GM12878 (cell line): ENCODE results near the gene TBRG4. TPM values are rescaled to one million over a fixed set of nuclear protein-coding genes. Genes with fewer than 3 reads are reported as not detected.

Experiments
- ATAC-seq: fragments of 200-7000 bp; cut with Tn5 transposase; 3 replicates; pipeline ENCODE4 v1.9.1; 2020; ENCODE audit warnings: mild to moderate bottlenecking, moderate library complexity
- BruUV-seq: library from RNA; stranded (reverse); fragments of 400-500 nt; replicated peaks from 2 replicates; lab custom pipeline; 2021; lab: Mats Ljungman, UMichigan
- CTCF ChIA-PET: fragments of 300-600 bp; sonication (Branson Sonifier 250); formaldehyde crosslinking; extraction: SDS; loops from one replicate; lab custom pipeline; 2021; ENCODE audit warnings: inconsistent platforms; lab: Yijun Ruan, JAX
- POLR2A ChIA-PET: fragments of 350-600 bp; formaldehyde crosslinking; extraction: SDS; loops from one replicate; lab custom pipeline; 2021; ENCODE audit warnings: inconsistent platforms; lab: Charles Lee
- RAD21 ChIA-PET: fragments of 300-600 bp; sonication (Branson Sonifier 250); formaldehyde crosslinking; loops from one replicate; lab custom pipeline; 2023; ENCODE audit warnings: antibody characterized with exemption; ENCODE audit not compliant: unreplicated experiment; lab: Charles Lee
- SMC1A ChIA-PET: fragments of 300-600 bp; sonication (Branson Sonifier 250); formaldehyde crosslinking; loops from one replicate; lab custom pipeline; 2023; ENCODE audit not compliant: unreplicated experiment, uncharacterized antibody; lab: Charles Lee
- DNase-seq: peaks from one replicate; pipeline ENCODE4 v3.0.0-alpha.2; 2011; ENCODE audit warnings: low read depth, low spot score
- FAIRE-seq: peaks from 3 replicates; lab custom pipeline; 2011; peaks lifted over from hg19 to GRCh38; lab: Jason Lieb, UNC
- H2AFZ ChIP-seq: 2 replicates; pipeline ENCODE4 v1.6.0; 2011; ENCODE audit warnings: low read depth, low read length, control low read depth; ENCODE audit not compliant: control insufficient read depth
- H3K27ac ChIP-seq: 2 replicates; pipeline ENCODE4 v1.5.1; 2011; ENCODE audit warnings: control low read depth; ENCODE audit not compliant: control insufficient read depth, insufficient read depth
- H3K27me3 ChIP-seq, 2 experiments: replicated peaks in 1 of 2; 2 replicates each; pipeline versions ENCODE4 v1.6.0 to v1.6.1; 2011; ENCODE audit warnings: low read length in 1 of 2; ENCODE audit not compliant: control insufficient read depth in 2 of 2, insufficient read depth in 2 of 2
- H3K36me3 ChIP-seq, 2 experiments: 2 replicates each; pipeline ENCODE4 v1.5.1; 2011; ENCODE audit warnings: low read length in 1 of 2; ENCODE audit not compliant: control insufficient read depth in 2 of 2, insufficient read depth in 2 of 2
- H3K4me1 ChIP-seq: 2 replicates; pipeline ENCODE4 v1.6.1; 2011; ENCODE audit warnings: mild to moderate bottlenecking, low read length, moderate library complexity, mixed read lengths; ENCODE audit not compliant: control insufficient read depth, insufficient read depth
- H3K4me2 ChIP-seq: 2 replicates; pipeline ENCODE4 v1.6.0; 2011; ENCODE audit warnings: control low read depth; ENCODE audit not compliant: control insufficient read depth, insufficient read depth
- H3K4me3 ChIP-seq: fragments of 200-600 bp; sonication (generic); 2 replicates; pipeline ENCODE4 v1.5.1; 2016
- H3K79me2 ChIP-seq: 2 replicates; pipeline ENCODE4 v1.6.0; 2011; ENCODE audit warnings: low read length; ENCODE audit not compliant: control insufficient read depth, insufficient read depth
- H3K9ac ChIP-seq: 2 replicates; pipeline ENCODE4 v1.8.0; 2011; ENCODE audit warnings: low read length, control low read depth, mixed read lengths; ENCODE audit not compliant: control insufficient read depth, insufficient read depth
- H3K9me3 ChIP-seq: replicated peaks from 3 replicates; pipeline ENCODE4 v1.5.1; 2011; ENCODE audit warnings: mild to moderate bottlenecking, low read length; ENCODE audit not compliant: control insufficient read depth, insufficient read depth
- H4K20me1 ChIP-seq: 2 replicates; pipeline ENCODE4 v1.6.0; 2011; ENCODE audit not compliant: control insufficient read depth, insufficient read depth
- BCL11A ChIP-seq: IDR thresholded peaks from 2 replicates; pipeline ENCODE4 v1.6.1; 2011; ENCODE audit warnings: low read depth, low read length
- CBX5 ChIP-seq: sonication (generic); IDR thresholded peaks from 2 replicates; pipeline ENCODE4 v1.6.1; 2016; ENCODE audit warnings: low read depth, moderate library complexity, mild to moderate bottlenecking, inconsistent platforms
- FOS ChIP-seq: IDR thresholded peaks from 3 replicates; pipeline ENCODE4 v1.6.1; 2011; ENCODE audit warnings: borderline replicate concordance; ENCODE audit not compliant: insufficient read length; ENCODE audit errors: extremely low read depth
- HDAC6 ChIP-seq: fragments of 200-600 bp; sonication (generic); IDR thresholded peaks from one replicate; pipeline ENCODE4 v1.8.0; 2017; ENCODE audit warnings: antibody characterized with exemption; ENCODE audit not compliant: unreplicated experiment
- MEF2B ChIP-seq: fragments of 450-650 bp; IDR thresholded peaks from 2 replicates; pipeline ENCODE4 v1.6.1; 2018; ENCODE audit warnings: mild to moderate bottlenecking, moderate library complexity; ENCODE audit not compliant: partially characterized antibody, poor library complexity, severe bottlenecking
- PKNOX1 ChIP-seq: fragments of 450-650 bp; IDR thresholded peaks from 2 replicates; pipeline ENCODE4 v1.6.1; 2016; ENCODE audit warnings: mild to moderate bottlenecking
- RCOR1 ChIP-seq: conservative IDR thresholded peaks from 2 replicates; pipeline ENCODE4 v1.6.1; 2012; ENCODE audit warnings: low read depth, low read length, improper control_type of control experiment
- SMAD1 ChIP-seq: fragments of 450-650 bp; IDR thresholded peaks from 2 replicates; pipeline ENCODE4 v1.6.1; 2018; ENCODE audit warnings: mild to moderate bottlenecking, low read depth; ENCODE audit not compliant: partially characterized antibody
- SMARCA5 ChIP-seq: fragments of 450-650 bp; IDR thresholded peaks from 2 replicates; pipeline ENCODE4 v1.6.1; 2017; ENCODE audit warnings: mild to moderate bottlenecking
- TAF1 ChIP-seq: IDR thresholded peaks from 2 replicates; pipeline ENCODE4 v1.6.1; 2011; ENCODE audit warnings: mild to moderate bottlenecking, low read depth, low read length, borderline replicate concordance
- ZZZ3 ChIP-seq: IDR thresholded peaks from 2 replicates; pipeline ENCODE4 v1.6.1; 2011; ENCODE audit warnings: low read depth; ENCODE audit not compliant: control insufficient read depth, insufficient read length
- WGBS: methylation state at CpG from one replicate; pipeline ENCODE4 v1.1.6; 2016; ENCODE audit warnings: low lambda C conversion rate; ENCODE audit not compliant: insufficient replicate concordance, insufficient coverage; ENCODE audit errors: missing lambda C conversion rate; 5-methylcytosine and 5-hydroxymethylcytosine counted together
- in situ Hi-C: fragments of 300-500 bp; cut with MboI; formaldehyde crosslinking; loops from 9 replicates; pipeline ENCODE4 v1.14.3; 2018; ENCODE audit warnings: mixed read lengths
- intact Hi-C: fragments of 100-400 bp; cut with micrococcal nuclease; formaldehyde crosslinking; loops from one replicate; pipeline ENCODE4 v1.14.2; 2022; ENCODE audit not compliant: unreplicated experiment
- polyA plus RNA-seq, 11 experiments: library from polyadenylated mRNA; depleted of rRNA in 4 of 11; unstranded in 6 of 11; stranded (reverse) in 5 of 11; fragments of >200 nt; fragmentation: Nextera tagmentation in 4 of 11; fragmentation: Illumina TruSeq in 1 of 11; extraction: Ambion mirVana in 4 of 11; extraction: Trizol in 1 of 11; gene quantifications; 1 replicate in 1 of 11; 2 replicates in 10 of 11; pipeline versions ENCODE4 v1.2.1 to v1.2.3, GENCODE V29; 2011 to 2016; ENCODE audit warnings: inconsistent platforms in 2 of 11, missing spikeins in 2 of 11, low read depth in 1 of 11
- total RNA-seq, 4 experiments: library from RNA; depleted of rRNA in 3 of 4; stranded (reverse); fragments of >200 nt in 3 of 4; fragmentation: Illumina TruSeq in 1 of 4; extraction: Trizol in 1 of 4; gene quantifications; 2 replicates each; pipeline versions ENCODE4 v1.2.1 to v1.2.3, GENCODE V29; 2013 to 2021

TBRG4 gene
- total and polyA plus RNA-seq, 10 of the 15 experiments (the other 5 are each of a cell fraction or from before 2014, with no cell fraction given) = 8.4 to 130 (median 118) TPM

- 52% methylated on average over 7 of the region's 7 CpGs for WGBS
- Histone ChIP-seq H3K27me3 (no peaks in the 10 kb centered on the region), H3K4me2 (no peak overlapping the region), H3K79me2 (no peaks in the 10 kb centered on the region), H3K4me3 (no peak overlapping the region), H3K36me3 (no peaks in the 10 kb centered on the region), H3K9ac (no peak overlapping the region), H4K20me1 (no peaks in the 10 kb centered on the region), H3K4me1 (no peaks in the 10 kb centered on the region), H3K27ac (no peak overlapping the region), H3K9me3 (no peaks in the 10 kb centered on the region), H2AFZ (no peak overlapping the region)
- CTCF ChIA-PET = interaction anchor here (3.8 to 6.5 kb wide), 3 partner anchors 159 to 286 kb away, joined by 41 to 219 read pairs (median 145); partner anchors contain the start of gene H2AZ2
- POLR2A ChIA-PET = no interaction called here
- DNase-seq (no peak), FAIRE-seq (no peak), ATAC-seq (no peak)
- no peak for TF ChIP-seq SMAD1
- no peak for TF ChIP-seq HDAC6
- TF ChIP-seq BCL11A = no peak
- no peak for TF ChIP-seq TAF1
- no peak for TF ChIP-seq PKNOX1
- no peak for TF ChIP-seq SMARCA5
- TF ChIP-seq FOS = no peak
- TF ChIP-seq MEF2B = no peak
- TF ChIP-seq RCOR1 = no peak
- TF ChIP-seq ZZZ3 = no peak
- no peak for TF ChIP-seq CBX5
- RAD21 ChIA-PET = interaction anchor here (4.3 to 6.3 kb wide), 2 partner anchors 161 to 278 kb away, joined by 73 to 121 read pairs; no protein-coding TSS in a partner anchor
- in situ Hi-C loops = loop anchor here (10.0 kb wide), 1 partner anchor 159 kb away; the partner anchor contains the start of gene MYO1G
- intact Hi-C loops = no loop called here
- SMC1A ChIA-PET = interaction anchor here (1.9 to 5.6 kb wide), 2 partner anchors 160 to 277 kb away, joined by 7 to 89 read pairs; no protein-coding TSS in a partner anchor
- BruUV-seq = no TSS peak
Observed at GRCh38 chr7:45133877-45134276, 22.4 kb upstream of the TBRG4 start.
